WTC11 (cell line): ENCODE measurements around the gene ARHGAP6. TPM values are rescaled to one million over a fixed set of nuclear protein-coding genes. Genes with fewer than 3 reads are reported as not detected.

Source experiments
- ATAC-seq: fragments of 200-7000 bp; cut with Tn5 transposase; 2 replicates; pipeline ENCODE4 v1.10.0; 2021; ENCODE audit warnings: mild to moderate bottlenecking, moderate library complexity
- CTCF ChIA-PET: fragments of 300-600 bp; sonication (Branson Sonifier 250); formaldehyde crosslinking; loops from one replicate; lab custom pipeline; 2021; ENCODE audit warnings: antibody characterized with exemption; lab: Charles Lee
- POLR2A ChIA-PET: fragments of 350-600 bp; sonication (Branson Sonifier 250); formaldehyde crosslinking; loops from one replicate; lab custom pipeline; 2021; ENCODE audit warnings: antibody characterized with exemption; lab: Charles Lee
- DNase-seq: peaks from one replicate; pipeline ENCODE4 v3.0.0; 2021; ENCODE audit warnings: low spot score
- H3K27ac Mint-ChIP-seq: 2 replicates; pipeline ENCODE4 v1.8.0; 2021; ENCODE audit warnings: mixed read lengths
- H3K27me3 Mint-ChIP-seq: 2 replicates; pipeline ENCODE4 v1.8.0; 2021; ENCODE audit warnings: low read depth, mild to moderate bottlenecking, moderate library complexity, mixed read lengths
- H3K36me3 Mint-ChIP-seq: 2 replicates; pipeline ENCODE4 v1.8.0; 2021; ENCODE audit warnings: mixed read lengths
- H3K4me1 Mint-ChIP-seq: 2 replicates; pipeline ENCODE4 v1.8.0; 2022; ENCODE audit warnings: mixed read lengths
- H3K4me3 Mint-ChIP-seq: 2 replicates; pipeline ENCODE4 v1.8.0; 2021; ENCODE audit warnings: mild to moderate bottlenecking, moderate library complexity, mixed read lengths
- H3K9me3 Mint-ChIP-seq: 2 replicates; pipeline ENCODE4 v1.8.0; 2021; ENCODE audit warnings: mixed read lengths
- CBFB ChIP-seq: sonication (generic); formaldehyde crosslinking; IDR thresholded peaks from 2 replicates; pipeline ENCODE4 v1.8.1; 2022; ENCODE audit warnings: mild to moderate bottlenecking, low read depth, missing genetic modification reagents
- CREB1 ChIP-seq: sonication (generic); formaldehyde crosslinking; IDR thresholded peaks from 2 replicates; pipeline ENCODE4 v1.8.0; 2023; ENCODE audit warnings: mild to moderate bottlenecking, missing genetic modification reagents
- CREM ChIP-seq: sonication (generic); formaldehyde crosslinking; IDR thresholded peaks from 2 replicates; pipeline ENCODE4 v1.8.1; 2022; ENCODE audit warnings: mild to moderate bottlenecking, missing genetic modification reagents, moderate library complexity
- E2F1 ChIP-seq: sonication (generic); formaldehyde crosslinking; IDR thresholded peaks from 2 replicates; pipeline ENCODE4 v1.8.0; 2022; ENCODE audit warnings: mild to moderate bottlenecking, missing genetic modification reagents
- E2F5 ChIP-seq: sonication (generic); formaldehyde crosslinking; IDR thresholded peaks from 2 replicates; pipeline ENCODE4 v1.8.1; 2022; ENCODE audit warnings: mild to moderate bottlenecking, moderate library complexity, missing genetic modification reagents
- ELF4 ChIP-seq: sonication (generic); formaldehyde crosslinking; IDR thresholded peaks from 2 replicates; pipeline ENCODE4 v1.8.1; 2022; ENCODE audit warnings: low read depth, mild to moderate bottlenecking, moderate library complexity, missing genetic modification reagents
- FOXK1 ChIP-seq: sonication (generic); formaldehyde crosslinking; IDR thresholded peaks from 2 replicates; pipeline ENCODE4 v1.8.0; 2022; ENCODE audit warnings: mild to moderate bottlenecking, moderate library complexity, missing genetic modification reagents
- IRF2 ChIP-seq: sonication (generic); formaldehyde crosslinking; IDR thresholded peaks from 2 replicates; pipeline ENCODE4 v1.8.0; 2022; ENCODE audit warnings: low read depth, missing genetic modification reagents, borderline replicate concordance
- NFATC4 ChIP-seq: fragments of 250-450 bp; sonication (Bioruptor Pico); IDR thresholded peaks from 2 replicates; pipeline ENCODE4 v1.9.0; 2021; ENCODE audit warnings: mild to moderate bottlenecking
- NR3C1 ChIP-seq: sonication (generic); formaldehyde crosslinking; conservative IDR thresholded peaks from 2 replicates; pipeline ENCODE4 v1.8.1; 2023; ENCODE audit warnings: low read depth, mild to moderate bottlenecking, missing genetic modification reagents
- OVOL2 ChIP-seq: fragments of 250-450 bp; sonication (Bioruptor Pico); IDR thresholded peaks from 2 replicates; pipeline ENCODE4 v1.9.0; 2021; ENCODE audit warnings: mild to moderate bottlenecking, borderline replicate concordance
- SMAD3 ChIP-seq: sonication (generic); formaldehyde crosslinking; IDR thresholded peaks from 2 replicates; pipeline ENCODE4 v1.8.0; 2022; ENCODE audit warnings: missing genetic modification reagents, mild to moderate bottlenecking, borderline replicate concordance
- SP1 ChIP-seq: sonication (generic); formaldehyde crosslinking; conservative IDR thresholded peaks from 2 replicates; pipeline ENCODE4 v1.8.1; 2022; ENCODE audit warnings: missing genetic modification reagents
- TCF7 ChIP-seq: sonication (generic); formaldehyde crosslinking; IDR thresholded peaks from 2 replicates; pipeline ENCODE4 v1.8.0; 2022; ENCODE audit warnings: mild to moderate bottlenecking, low read depth, missing genetic modification reagents, moderate library complexity
- TEAD1 ChIP-seq: sonication (generic); formaldehyde crosslinking; IDR thresholded peaks from 2 replicates; pipeline ENCODE4 v1.8.0; 2022; ENCODE audit warnings: mild to moderate bottlenecking, missing genetic modification reagents
- USF1 ChIP-seq: sonication (generic); formaldehyde crosslinking; IDR thresholded peaks from 2 replicates; pipeline ENCODE4 v1.8.0; 2022; ENCODE audit warnings: mild to moderate bottlenecking, missing genetic modification reagents
- USF2 ChIP-seq: sonication (generic); formaldehyde crosslinking; IDR thresholded peaks from 2 replicates; pipeline ENCODE4 v1.8.1; 2023; ENCODE audit warnings: mild to moderate bottlenecking, missing genetic modification reagents, moderate library complexity
- ZNF232 ChIP-seq: sonication (generic); formaldehyde crosslinking; IDR thresholded peaks from 2 replicates; pipeline ENCODE4 v1.8.0; 2022; ENCODE audit warnings: mild to moderate bottlenecking, missing genetic modification reagents
- total RNA-seq: library from RNA; stranded (reverse); gene quantifications from 3 replicates; pipeline ENCODE4 v1.2.3, GENCODE V29; 2021
- TF ChIP-seq, protein P1 (sequence below): sonication (generic); formaldehyde crosslinking; IDR thresholded peaks from 2 replicates; pipeline ENCODE4 v1.8.0; 2023; ENCODE audit warnings: missing genetic modification reagents, mild to moderate bottlenecking, borderline replicate concordance
- TF ChIP-seq, protein P2 (sequence below): sonication (generic); formaldehyde crosslinking; IDR thresholded peaks from 2 replicates; pipeline ENCODE4 v1.8.0; 2022; ENCODE audit warnings: mild to moderate bottlenecking, missing genetic modification reagents
- TF ChIP-seq, protein P3 (sequence below): fragments of 250-450 bp; sonication (Bioruptor Pico); IDR thresholded peaks from 2 replicates; pipeline ENCODE4 v1.9.0; 2021; ENCODE audit warnings: mild to moderate bottlenecking

The ARHGAP6 gene
- total RNA-seq, 1 experiment from 2014 or later = 1.0 TPM

DNA sequence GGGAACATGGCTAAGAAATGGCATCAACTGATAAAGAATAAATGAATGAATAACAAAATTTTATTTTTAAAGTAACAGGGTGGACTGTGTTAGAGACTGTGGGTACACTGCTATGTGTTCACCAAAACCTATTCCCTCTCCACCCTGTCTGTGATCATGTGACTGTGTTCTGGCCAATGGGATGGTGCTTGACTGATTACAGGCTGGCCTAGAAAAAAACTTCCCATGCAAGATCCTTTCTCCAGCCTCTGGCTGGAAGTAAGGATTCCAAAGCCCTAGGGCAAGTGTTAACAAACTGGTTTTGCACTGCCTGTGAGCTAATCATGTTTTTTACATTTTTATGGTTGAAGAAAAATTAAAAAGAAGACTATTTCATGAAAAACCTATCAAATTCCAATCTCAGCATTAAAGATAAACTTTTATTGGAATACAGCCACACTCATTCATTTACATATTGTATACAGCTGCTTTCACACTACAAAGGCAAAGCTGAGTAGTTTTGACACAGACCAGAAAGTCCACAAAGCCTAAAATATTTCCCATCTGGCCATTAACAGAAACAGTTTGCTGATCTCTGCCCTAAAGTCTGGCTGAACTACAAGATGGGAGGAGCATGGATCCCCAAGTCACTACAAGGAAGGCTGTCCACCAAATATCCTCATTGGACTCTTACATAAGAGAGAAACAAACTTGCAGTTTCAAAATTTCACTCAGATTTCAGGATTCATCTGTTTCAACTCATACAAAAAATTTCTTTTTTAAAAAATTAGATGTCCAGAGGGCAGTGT is 133.2 kb downstream of the ARHGAP6 start:
- DNase-seq (peak; percentile 8), ATAC-seq (peak; percentile 78)
- H3K36me3 Mint-ChIP-seq = no peaks in the 10 kb centered on the region

GRCh38 chrX:11531226-11531625 is 134.5 kb downstream of the ARHGAP6 start:
- no peak for ATAC-seq
- DNase-seq = no peak
- Mint-ChIP-seq H3K4me1 (peaks cover 5% of the 10 kb centered on the region; the same call in 1 of the 2 replicates), H3K27me3 (peaks cover 13% of the 10 kb centered on the region), H3K9me3 (no peaks in the 10 kb centered on the region), H3K36me3 (no peaks in the 10 kb centered on the region), H3K27ac (no peak overlapping the region), H3K4me3 (no peak overlapping the region)
- ChIA-PET POLR2A (no interaction called here), CTCF (interaction anchor here (1.9 kb wide), 1 partner anchor 228 kb away, joined by 8 read pairs; the partner anchor contains the start of gene MSL3)
- no peak for TF ChIP-seq FOXK1
- no peak for TF ChIP-seq IRF2 (CRISPR knock-in tag)
- TF ChIP-seq ZNF232 = no peak
- no peak for TF ChIP-seq OVOL2 (CRISPR knock-in tag)
- TF ChIP-seq CREM (CRISPR knock-in tag) = no peak
- TF ChIP-seq CREB1 (CRISPR knock-in tag) = no peak
- TF ChIP-seq CBFB (CRISPR knock-in tag) = no peak
- no peak for TF ChIP-seq TEAD1
- TF ChIP-seq NFATC4 (CRISPR knock-in tag) = no peak
- no peak for TF ChIP-seq E2F1 (CRISPR knock-in tag)
- TF ChIP-seq E2F5 = no peak
- TF ChIP-seq, protein P1, sequence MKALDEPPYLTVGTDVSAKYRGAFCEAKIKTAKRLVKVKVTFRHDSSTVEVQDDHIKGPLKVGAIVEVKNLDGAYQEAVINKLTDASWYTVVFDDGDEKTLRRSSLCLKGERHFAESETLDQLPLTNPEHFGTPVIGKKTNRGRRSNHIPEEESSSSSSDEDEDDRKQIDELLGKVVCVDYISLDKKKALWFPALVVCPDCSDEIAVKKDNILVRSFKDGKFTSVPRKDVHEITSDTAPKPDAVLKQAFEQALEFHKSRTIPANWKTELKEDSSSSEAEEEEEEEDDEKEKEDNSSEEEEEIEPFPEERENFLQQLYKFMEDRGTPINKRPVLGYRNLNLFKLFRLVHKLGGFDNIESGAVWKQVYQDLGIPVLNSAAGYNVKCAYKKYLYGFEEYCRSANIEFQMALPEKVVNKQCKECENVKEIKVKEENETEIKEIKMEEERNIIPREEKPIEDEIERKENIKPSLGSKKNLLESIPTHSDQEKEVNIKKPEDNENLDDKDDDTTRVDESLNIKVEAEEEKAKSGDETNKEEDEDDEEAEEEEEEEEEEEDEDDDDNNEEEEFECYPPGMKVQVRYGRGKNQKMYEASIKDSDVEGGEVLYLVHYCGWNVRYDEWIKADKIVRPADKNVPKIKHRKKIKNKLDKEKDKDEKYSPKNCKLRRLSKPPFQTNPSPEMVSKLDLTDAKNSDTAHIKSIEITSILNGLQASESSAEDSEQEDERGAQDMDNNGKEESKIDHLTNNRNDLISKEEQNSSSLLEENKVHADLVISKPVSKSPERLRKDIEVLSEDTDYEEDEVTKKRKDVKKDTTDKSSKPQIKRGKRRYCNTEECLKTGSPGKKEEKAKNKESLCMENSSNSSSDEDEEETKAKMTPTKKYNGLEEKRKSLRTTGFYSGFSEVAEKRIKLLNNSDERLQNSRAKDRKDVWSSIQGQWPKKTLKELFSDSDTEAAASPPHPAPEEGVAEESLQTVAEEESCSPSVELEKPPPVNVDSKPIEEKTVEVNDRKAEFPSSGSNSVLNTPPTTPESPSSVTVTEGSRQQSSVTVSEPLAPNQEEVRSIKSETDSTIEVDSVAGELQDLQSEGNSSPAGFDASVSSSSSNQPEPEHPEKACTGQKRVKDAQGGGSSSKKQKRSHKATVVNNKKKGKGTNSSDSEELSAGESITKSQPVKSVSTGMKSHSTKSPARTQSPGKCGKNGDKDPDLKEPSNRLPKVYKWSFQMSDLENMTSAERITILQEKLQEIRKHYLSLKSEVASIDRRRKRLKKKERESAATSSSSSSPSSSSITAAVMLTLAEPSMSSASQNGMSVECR (CRISPR knock-in tag) = no peak
- TF ChIP-seq, protein P2, sequence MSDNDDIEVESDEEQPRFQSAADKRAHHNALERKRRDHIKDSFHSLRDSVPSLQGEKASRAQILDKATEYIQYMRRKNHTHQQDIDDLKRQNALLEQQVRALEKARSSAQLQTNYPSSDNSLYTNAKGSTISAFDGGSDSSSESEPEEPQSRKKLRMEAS (CRISPR knock-in tag) = no peak
- no peak for TF ChIP-seq TCF7
- no peak for TF ChIP-seq SMAD3 (CRISPR knock-in tag)
- TF ChIP-seq SP1 (CRISPR knock-in tag) = no peak
- TF ChIP-seq, protein P3, sequence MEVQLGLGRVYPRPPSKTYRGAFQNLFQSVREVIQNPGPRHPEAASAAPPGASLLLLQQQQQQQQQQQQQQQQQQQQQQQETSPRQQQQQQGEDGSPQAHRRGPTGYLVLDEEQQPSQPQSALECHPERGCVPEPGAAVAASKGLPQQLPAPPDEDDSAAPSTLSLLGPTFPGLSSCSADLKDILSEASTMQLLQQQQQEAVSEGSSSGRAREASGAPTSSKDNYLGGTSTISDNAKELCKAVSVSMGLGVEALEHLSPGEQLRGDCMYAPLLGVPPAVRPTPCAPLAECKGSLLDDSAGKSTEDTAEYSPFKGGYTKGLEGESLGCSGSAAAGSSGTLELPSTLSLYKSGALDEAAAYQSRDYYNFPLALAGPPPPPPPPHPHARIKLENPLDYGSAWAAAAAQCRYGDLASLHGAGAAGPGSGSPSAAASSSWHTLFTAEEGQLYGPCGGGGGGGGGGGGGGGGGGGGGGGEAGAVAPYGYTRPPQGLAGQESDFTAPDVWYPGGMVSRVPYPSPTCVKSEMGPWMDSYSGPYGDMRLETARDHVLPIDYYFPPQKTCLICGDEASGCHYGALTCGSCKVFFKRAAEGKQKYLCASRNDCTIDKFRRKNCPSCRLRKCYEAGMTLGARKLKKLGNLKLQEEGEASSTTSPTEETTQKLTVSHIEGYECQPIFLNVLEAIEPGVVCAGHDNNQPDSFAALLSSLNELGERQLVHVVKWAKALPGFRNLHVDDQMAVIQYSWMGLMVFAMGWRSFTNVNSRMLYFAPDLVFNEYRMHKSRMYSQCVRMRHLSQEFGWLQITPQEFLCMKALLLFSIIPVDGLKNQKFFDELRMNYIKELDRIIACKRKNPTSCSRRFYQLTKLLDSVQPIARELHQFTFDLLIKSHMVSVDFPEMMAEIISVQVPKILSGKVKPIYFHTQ (CRISPR knock-in tag) = no peak
- TF ChIP-seq ELF4 (CRISPR knock-in tag) = no peak

More for the DNA sequence above, 133.2 kb downstream of the ARHGAP6 start:
- no peak overlapping the region for H3K4me3 Mint-ChIP-seq
- peaks cover 26% of the 10 kb centered on the region for H3K27me3 Mint-ChIP-seq
- CTCF ChIA-PET = interaction anchor here (1.9 kb wide), 1 partner anchor 226 kb away, joined by 8 read pairs; the partner anchor contains the start of gene MSL3
- peak overlapping the region; percentile 32; the same call in 1 of the 2 replicates for H3K27ac Mint-ChIP-seq
- POLR2A ChIA-PET = no interaction called here
- H3K4me1 Mint-ChIP-seq = peaks cover 5% of the 10 kb centered on the region; the same call in 1 of the 2 replicates
- TF ChIP-seq NR3C1 (CRISPR knock-in tag) (no peak), USF2 (CRISPR knock-in tag) (peak; percentile 53), USF1 (CRISPR knock-in tag) (0 out of 2 replicates have a peak, but pooled peaks have one; percentile 29)
- H3K9me3 Mint-ChIP-seq = no peaks in the 10 kb centered on the region
